Panc1 (cell line): ENCODE measurements around the gene GPR27. TPM values are rescaled to one million over a fixed set of nuclear protein-coding genes. Genes with fewer than 3 reads are reported as not detected.

ENCODE experiments used
- ATAC-seq: fragments of 200-7000 bp; cut with Tn5 transposase; 2 replicates; pipeline ENCODE4 v1.9.1; 2020; ENCODE audit warnings: mild to moderate bottlenecking, moderate library complexity
- BruUV-seq: library from RNA; stranded (reverse); fragments of 400-500 nt; replicated peaks from 2 replicates; lab custom pipeline; 2021; lab: Mats Ljungman, UMichigan
- CTCF ChIA-PET: fragments of 300-600 bp; sonication (Branson Sonifier 250); formaldehyde crosslinking; loops from one replicate; lab custom pipeline; 2022; ENCODE audit warnings: antibody characterized with exemption; lab: Charles Lee
- POLR2A ChIA-PET: fragments of 300-600 bp; sonication (Branson Sonifier 250); formaldehyde crosslinking; loops from one replicate; lab custom pipeline; 2022; ENCODE audit warnings: antibody characterized with exemption; lab: Charles Lee
- DNase-seq: peaks from one replicate; pipeline ENCODE4 v3.0.0-alpha.2; 2010; ENCODE audit warnings: low read depth, low spot score
- H3K27ac ChIP-seq: 2 replicates; pipeline ENCODE4 v1.5.1; 2011; ENCODE audit warnings: mild to moderate bottlenecking, low read length, inconsistent platforms
- H3K27me3 ChIP-seq: fragments of 200-500 bp; sonication (Bioruptor generic); 2 replicates; pipeline ENCODE4 v1.6.0; 2014; ENCODE audit warnings: low read length, inconsistent platforms; ENCODE audit not compliant: control insufficient read depth, insufficient read depth
- H3K36me3 ChIP-seq: fragments of 200-500 bp; sonication (Bioruptor generic); 2 replicates; pipeline ENCODE4 v1.5.1; 2014; ENCODE audit warnings: inconsistent platforms, mild to moderate bottlenecking, low read length, moderate library complexity; ENCODE audit not compliant: control insufficient read depth, insufficient read depth
- H3K4me1 ChIP-seq: 2 replicates; pipeline ENCODE4 v1.5.1; 2011; ENCODE audit warnings: inconsistent platforms, mild to moderate bottlenecking, low read length, moderate library complexity; ENCODE audit not compliant: control insufficient read depth, insufficient read depth
- H3K4me3 ChIP-seq, 2 experiments: 2 replicates each; pipeline ENCODE4 v1.5.1; 2011 to 2012; ENCODE audit warnings: low read depth in 2 of 2, low read length in 2 of 2, mild to moderate bottlenecking in 2 of 2, inconsistent platforms in 1 of 2, moderate library complexity in 1 of 2
- H3K9me3 ChIP-seq: fragments of 200-500 bp; sonication (Bioruptor generic); 2 replicates; pipeline ENCODE4 v1.5.1; 2014; ENCODE audit warnings: low read depth, mild to moderate bottlenecking, inconsistent platforms, low read length, moderate library complexity; ENCODE audit not compliant: control insufficient read depth, insufficient read depth
- POLR2AphosphoS5 ChIP-seq: IDR thresholded peaks from 2 replicates; pipeline ENCODE4 v1.6.1; 2012; ENCODE audit warnings: mild to moderate bottlenecking, low read depth, low read length, moderate library complexity
- SIN3A ChIP-seq: IDR thresholded peaks from 2 replicates; pipeline ENCODE4 v1.6.1; 2012; ENCODE audit warnings: low read depth, mild to moderate bottlenecking, low read length, moderate library complexity, borderline replicate concordance; ENCODE audit not compliant: insufficient read depth
- TCF7L2 ChIP-seq: IDR thresholded peaks from 2 replicates; pipeline ENCODE4 v1.6.1; 2011; ENCODE audit warnings: mild to moderate bottlenecking, low read depth, low read length, inconsistent platforms
- in situ Hi-C: cut with HindIII; loops from 2 replicates; pipeline ENCODE4 v1.10.0; 2016; ENCODE audit warnings: low sequenced_read_pairs, low pct_unique_long_range_greater_than_20kb
- intact Hi-C: fragments of 100-400 bp; cut with micrococcal nuclease; formaldehyde crosslinking; loops from one replicate; pipeline ENCODE4 v1.10.0; 2022; ENCODE audit not compliant: unreplicated experiment
- total RNA-seq: library from RNA; stranded (reverse); gene quantifications from one replicate; pipeline ENCODE4 v1.2.1, GENCODE V29; 2021; ENCODE audit not compliant: unreplicated experiment
- TF ChIP-seq, protein P1 (sequence below): fragments of 450-650 bp; IDR thresholded peaks from 2 replicates; pipeline ENCODE4 v1.5.1; 2017; ENCODE audit warnings: mild to moderate bottlenecking
- TF ChIP-seq, protein P2 (sequence below), 2 experiments: IDR thresholded peaks; 2 replicates each; pipeline ENCODE4 v1.6.1; 2011 to 2012; ENCODE audit warnings: low read depth in 2 of 2, control low read depth in 1 of 2, low read length in 1 of 2, mild to moderate bottlenecking in 1 of 2, moderate library complexity in 1 of 2; ENCODE audit not compliant: insufficient read depth in 1 of 2

Gene GPR27
- total RNA-seq, 1 experiment from 2014 or later: 0.15 TPM

DNA sequence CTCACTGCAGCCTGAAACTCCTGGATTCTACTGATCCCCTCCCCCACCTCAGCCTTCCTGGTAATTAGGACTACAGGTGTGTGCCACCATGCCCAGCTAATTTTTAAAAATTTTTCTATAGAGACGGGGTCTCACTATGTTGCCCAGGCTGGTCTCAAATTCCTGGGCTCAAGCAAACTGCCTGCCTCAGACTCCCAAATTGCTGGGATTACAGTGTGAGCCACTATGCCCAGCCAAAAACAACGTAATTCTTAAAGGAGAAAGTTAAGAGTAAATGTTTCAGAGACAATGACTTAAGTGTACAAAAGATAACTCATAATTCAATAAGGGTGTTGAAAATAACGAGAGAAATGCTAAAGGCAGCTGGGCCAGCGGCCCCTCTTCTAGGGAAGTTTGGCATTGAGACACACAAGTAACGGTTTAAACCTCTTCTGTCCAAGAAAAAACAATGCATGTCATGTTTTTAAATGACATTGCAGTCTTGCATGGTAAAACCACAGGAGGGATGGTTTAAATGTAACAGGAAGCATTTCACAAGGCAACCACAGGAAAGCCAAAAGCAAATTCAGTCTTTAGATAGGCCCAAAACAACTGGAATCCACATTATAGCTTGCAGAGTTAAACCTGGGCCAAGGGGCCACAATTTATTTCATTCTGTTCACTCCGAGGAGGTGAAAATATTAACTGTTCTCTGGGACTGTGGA is 26.2 kb downstream of the GPR27 start:
- Histone ChIP-seq H3K27me3 (peaks cover 20% of the 10 kb centered on the region), H3K36me3 (no peaks in the 10 kb centered on the region; the same call in 1 of the 2 replicates), H3K4me1 (no peaks in the 10 kb centered on the region), H3K4me3 (no peak overlapping the region), H3K27ac (no peak overlapping the region), H3K9me3 (no peaks in the 10 kb centered on the region)
- in situ Hi-C loops (no loop called here), intact Hi-C loops (no loop called here)
- POLR2A ChIA-PET: no interaction called here
- TF ChIP-seq, protein P1, sequence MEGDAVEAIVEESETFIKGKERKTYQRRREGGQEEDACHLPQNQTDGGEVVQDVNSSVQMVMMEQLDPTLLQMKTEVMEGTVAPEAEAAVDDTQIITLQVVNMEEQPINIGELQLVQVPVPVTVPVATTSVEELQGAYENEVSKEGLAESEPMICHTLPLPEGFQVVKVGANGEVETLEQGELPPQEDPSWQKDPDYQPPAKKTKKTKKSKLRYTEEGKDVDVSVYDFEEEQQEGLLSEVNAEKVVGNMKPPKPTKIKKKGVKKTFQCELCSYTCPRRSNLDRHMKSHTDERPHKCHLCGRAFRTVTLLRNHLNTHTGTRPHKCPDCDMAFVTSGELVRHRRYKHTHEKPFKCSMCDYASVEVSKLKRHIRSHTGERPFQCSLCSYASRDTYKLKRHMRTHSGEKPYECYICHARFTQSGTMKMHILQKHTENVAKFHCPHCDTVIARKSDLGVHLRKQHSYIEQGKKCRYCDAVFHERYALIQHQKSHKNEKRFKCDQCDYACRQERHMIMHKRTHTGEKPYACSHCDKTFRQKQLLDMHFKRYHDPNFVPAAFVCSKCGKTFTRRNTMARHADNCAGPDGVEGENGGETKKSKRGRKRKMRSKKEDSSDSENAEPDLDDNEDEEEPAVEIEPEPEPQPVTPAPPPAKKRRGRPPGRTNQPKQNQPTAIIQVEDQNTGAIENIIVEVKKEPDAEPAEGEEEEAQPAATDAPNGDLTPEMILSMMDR: no peak
- TF ChIP-seq SIN3A (no peak), TCF7L2 (no peak), POLR2AphosphoS5 (no peak)
- TF ChIP-seq, protein P2, sequence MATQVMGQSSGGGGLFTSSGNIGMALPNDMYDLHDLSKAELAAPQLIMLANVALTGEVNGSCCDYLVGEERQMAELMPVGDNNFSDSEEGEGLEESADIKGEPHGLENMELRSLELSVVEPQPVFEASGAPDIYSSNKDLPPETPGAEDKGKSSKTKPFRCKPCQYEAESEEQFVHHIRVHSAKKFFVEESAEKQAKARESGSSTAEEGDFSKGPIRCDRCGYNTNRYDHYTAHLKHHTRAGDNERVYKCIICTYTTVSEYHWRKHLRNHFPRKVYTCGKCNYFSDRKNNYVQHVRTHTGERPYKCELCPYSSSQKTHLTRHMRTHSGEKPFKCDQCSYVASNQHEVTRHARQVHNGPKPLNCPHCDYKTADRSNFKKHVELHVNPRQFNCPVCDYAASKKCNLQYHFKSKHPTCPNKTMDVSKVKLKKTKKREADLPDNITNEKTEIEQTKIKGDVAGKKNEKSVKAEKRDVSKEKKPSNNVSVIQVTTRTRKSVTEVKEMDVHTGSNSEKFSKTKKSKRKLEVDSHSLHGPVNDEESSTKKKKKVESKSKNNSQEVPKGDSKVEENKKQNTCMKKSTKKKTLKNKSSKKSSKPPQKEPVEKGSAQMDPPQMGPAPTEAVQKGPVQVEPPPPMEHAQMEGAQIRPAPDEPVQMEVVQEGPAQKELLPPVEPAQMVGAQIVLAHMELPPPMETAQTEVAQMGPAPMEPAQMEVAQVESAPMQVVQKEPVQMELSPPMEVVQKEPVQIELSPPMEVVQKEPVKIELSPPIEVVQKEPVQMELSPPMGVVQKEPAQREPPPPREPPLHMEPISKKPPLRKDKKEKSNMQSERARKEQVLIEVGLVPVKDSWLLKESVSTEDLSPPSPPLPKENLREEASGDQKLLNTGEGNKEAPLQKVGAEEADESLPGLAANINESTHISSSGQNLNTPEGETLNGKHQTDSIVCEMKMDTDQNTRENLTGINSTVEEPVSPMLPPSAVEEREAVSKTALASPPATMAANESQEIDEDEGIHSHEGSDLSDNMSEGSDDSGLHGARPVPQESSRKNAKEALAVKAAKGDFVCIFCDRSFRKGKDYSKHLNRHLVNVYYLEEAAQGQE (IDR thresholded peaks at IDR 0.05; ENCODE audit: insufficient read depth in 1 of 2, low read depth in 2 of 2, low read length in 1 of 2): no peak
- ATAC-seq: no peak
- no peak for DNase-seq
- no TSS peak for BruUV-seq
- CTCF ChIA-PET: no interaction called here

DNA sequence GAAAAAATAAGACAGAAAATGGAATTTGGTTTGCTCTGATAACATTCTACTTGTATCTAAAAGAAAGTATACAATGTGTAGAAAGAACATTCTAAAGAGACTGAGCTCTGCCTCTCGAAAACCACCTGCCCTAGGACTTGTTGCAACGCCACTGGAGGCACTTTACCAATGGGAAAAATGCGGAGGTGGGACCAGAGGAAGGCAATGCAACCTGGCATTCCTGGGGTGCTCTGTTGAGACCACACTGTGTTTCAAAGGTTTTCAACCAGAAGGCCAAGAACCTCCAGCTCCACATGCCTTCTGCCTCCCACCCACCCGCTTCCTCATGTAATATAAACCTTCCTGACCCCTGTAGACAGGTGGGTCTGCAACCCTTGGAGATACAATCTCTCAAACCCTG is 26.8 kb downstream of the GPR27 start:
- intact Hi-C loops (no loop called here), in situ Hi-C loops (no loop called here)
- Histone ChIP-seq H3K4me1 (no peaks in the 10 kb centered on the region), H3K4me3 (no peak overlapping the region), H3K27me3 (peaks cover 20% of the 10 kb centered on the region), H3K9me3 (no peaks in the 10 kb centered on the region), H3K36me3 (no peaks in the 10 kb centered on the region; the same call in 1 of the 2 replicates), H3K27ac (no peak overlapping the region)
- ChIA-PET CTCF (no interaction called here), POLR2A (no interaction called here)
- ATAC-seq: no peak
- no peak for TF ChIP-seq SIN3A
- TF ChIP-seq, protein P1: no peak
- TF ChIP-seq, protein P2 (IDR thresholded peaks at IDR 0.05; ENCODE audit: insufficient read depth in 1 of 2, low read depth in 2 of 2, low read length in 1 of 2): no peak
- TF ChIP-seq TCF7L2: no peak
- DNase-seq: no peak
- no TSS peak for BruUV-seq
